Activated naive CD8-positive, alpha-beta T cell treated with anti-CD3 and anti-CD28 coated beads, Interleukin-2, amount 50 U/mL, for 16 hours (primary cell): ENCODE measurements around the gene PMEPA1.
A peak's percentile ranks its signal among the peaks of the same experiment; 100 is the strongest.

Source experiments
- DNase-seq: peaks from one replicate; pipeline ENCODE4 v3.0.0-alpha.2; 2020; ENCODE audit warnings: low read depth, low spot score

Gene PMEPA1

GRCh38 chr20:57709823-57710799, at the start of gene PMEPA1:
Gene PMEPA1, minus strand, starts transcription at chr20:57710015. Its CDS starts 433 bp downstream, at chr20:57709582.
- peak; percentile 85 for DNase-seq

GRCh38 chr20:57757767-57758166, 48.0 kb upstream of the PMEPA1 start:
- no peak for DNase-seq

- no peak for DNase-seq
Measured at GRCh38 chr20:57756921-57757320, 47.1 kb upstream of the PMEPA1 start.

GRCh38 chr20:57756213-57756612, 46.4 kb upstream of the PMEPA1 start:
- no peak for DNase-seq

GRCh38 chr20:57755609-57756008, 45.8 kb upstream of the PMEPA1 start:
- no peak for DNase-seq

- no peak for DNase-seq
Measured at GRCh38 chr20:57754190-57754589, 44.4 kb upstream of the PMEPA1 start.

GRCh38 chr20:57753332-57754164, 43.7 kb upstream of the PMEPA1 start:
- no peak for DNase-seq

- DNase-seq, result no peak
Measured at GRCh38 chr20:57751411-57751810, 41.6 kb upstream of the PMEPA1 start.

GRCh38 chr20:57749869-57750268, 40.1 kb upstream of the PMEPA1 start:
- DNase-seq, result no peak

- no peak for DNase-seq
Measured at GRCh38 chr20:57749131-57749690, 39.4 kb upstream of the PMEPA1 start.

- DNase-seq, result peak; percentile 1
Measured at GRCh38 chr20:57748601-57749130, 38.9 kb upstream of the PMEPA1 start.

- DNase-seq, result no peak
Measured at GRCh38 chr20:57747861-57748481, 38.2 kb upstream of the PMEPA1 start.

GRCh38 chr20:57746832-57747404, 37.1 kb upstream of the PMEPA1 start:
- DNase-seq, result no peak

- DNase-seq, result no peak
Measured at GRCh38 chr20:57746201-57746600, 36.4 kb upstream of the PMEPA1 start.

GRCh38 chr20:57744206-57744605, 34.4 kb upstream of the PMEPA1 start:
- no peak for DNase-seq

GRCh38 chr20:57743450-57744095, 33.8 kb upstream of the PMEPA1 start:
- no peak for DNase-seq

GRCh38 chr20:57742507-57743181, 32.8 kb upstream of the PMEPA1 start:
- no peak for DNase-seq

GRCh38 chr20:57738484-57738883, 28.7 kb upstream of the PMEPA1 start:
- DNase-seq, result no peak

GRCh38 chr20:57738053-57738452, 28.2 kb upstream of the PMEPA1 start:
- DNase-seq, result no peak

GRCh38 chr20:57737349-57737748, 27.5 kb upstream of the PMEPA1 start:
- DNase-seq, result no peak
